Panc1 (cell line): Measurements from ENCODE around the gene TGFBR1. TPM values are rescaled to one million over a fixed set of nuclear protein-coding genes. Genes with fewer than 3 reads are reported as not detected.

Experiments used
- ATAC-seq: fragments of 200-7000 bp; cut with Tn5 transposase; 2 replicates; pipeline ENCODE4 v1.9.1; 2020; ENCODE audit warnings: mild to moderate bottlenecking, moderate library complexity
- BruUV-seq: library from RNA; stranded (reverse); fragments of 400-500 nt; replicated peaks from 2 replicates; lab custom pipeline; 2021; lab: Mats Ljungman, UMichigan
- CTCF ChIA-PET: fragments of 300-600 bp; sonication (Branson Sonifier 250); formaldehyde crosslinking; loops from one replicate; lab custom pipeline; 2022; ENCODE audit warnings: antibody characterized with exemption; lab: Charles Lee
- POLR2A ChIA-PET: fragments of 300-600 bp; sonication (Branson Sonifier 250); formaldehyde crosslinking; loops from one replicate; lab custom pipeline; 2022; ENCODE audit warnings: antibody characterized with exemption; lab: Charles Lee
- DNase-seq: peaks from one replicate; pipeline ENCODE4 v3.0.0-alpha.2; 2010; ENCODE audit warnings: low read depth, low spot score
- H3K27ac ChIP-seq: 2 replicates; pipeline ENCODE4 v1.5.1; 2011; ENCODE audit warnings: mild to moderate bottlenecking, low read length, inconsistent platforms
- H3K27me3 ChIP-seq: fragments of 200-500 bp; sonication (Bioruptor generic); 2 replicates; pipeline ENCODE4 v1.6.0; 2014; ENCODE audit warnings: low read length, inconsistent platforms; ENCODE audit not compliant: control insufficient read depth, insufficient read depth
- H3K36me3 ChIP-seq: fragments of 200-500 bp; sonication (Bioruptor generic); 2 replicates; pipeline ENCODE4 v1.5.1; 2014; ENCODE audit warnings: inconsistent platforms, mild to moderate bottlenecking, low read length, moderate library complexity; ENCODE audit not compliant: control insufficient read depth, insufficient read depth
- H3K4me1 ChIP-seq: 2 replicates; pipeline ENCODE4 v1.5.1; 2011; ENCODE audit warnings: inconsistent platforms, mild to moderate bottlenecking, low read length, moderate library complexity; ENCODE audit not compliant: control insufficient read depth, insufficient read depth
- H3K4me3 ChIP-seq, 2 experiments: 2 replicates each; pipeline ENCODE4 v1.5.1; 2011 to 2012; ENCODE audit warnings: low read depth in 2 of 2, low read length in 2 of 2, mild to moderate bottlenecking in 2 of 2, inconsistent platforms in 1 of 2, moderate library complexity in 1 of 2
- H3K9me3 ChIP-seq: fragments of 200-500 bp; sonication (Bioruptor generic); 2 replicates; pipeline ENCODE4 v1.5.1; 2014; ENCODE audit warnings: low read depth, mild to moderate bottlenecking, inconsistent platforms, low read length, moderate library complexity; ENCODE audit not compliant: control insufficient read depth, insufficient read depth
- CTCF ChIP-seq: fragments of 450-650 bp; IDR thresholded peaks from 2 replicates; pipeline ENCODE4 v1.5.1; 2017; ENCODE audit warnings: mild to moderate bottlenecking
- POLR2AphosphoS5 ChIP-seq: IDR thresholded peaks from 2 replicates; pipeline ENCODE4 v1.6.1; 2012; ENCODE audit warnings: mild to moderate bottlenecking, low read depth, low read length, moderate library complexity
- SIN3A ChIP-seq: IDR thresholded peaks from 2 replicates; pipeline ENCODE4 v1.6.1; 2012; ENCODE audit warnings: low read depth, mild to moderate bottlenecking, low read length, moderate library complexity, borderline replicate concordance; ENCODE audit not compliant: insufficient read depth
- TCF7L2 ChIP-seq: IDR thresholded peaks from 2 replicates; pipeline ENCODE4 v1.6.1; 2011; ENCODE audit warnings: mild to moderate bottlenecking, low read depth, low read length, inconsistent platforms
- in situ Hi-C: cut with HindIII; loops from 2 replicates; pipeline ENCODE4 v1.10.0; 2016; ENCODE audit warnings: low sequenced_read_pairs, low pct_unique_long_range_greater_than_20kb
- intact Hi-C: fragments of 100-400 bp; cut with micrococcal nuclease; formaldehyde crosslinking; loops from one replicate; pipeline ENCODE4 v1.10.0; 2022; ENCODE audit not compliant: unreplicated experiment
- total RNA-seq: library from RNA; stranded (reverse); gene quantifications from one replicate; pipeline ENCODE4 v1.2.1, GENCODE V29; 2021; ENCODE audit not compliant: unreplicated experiment
- TF ChIP-seq, protein P1 (sequence below), 2 experiments: IDR thresholded peaks; 2 replicates each; pipeline ENCODE4 v1.6.1; 2011 to 2012; ENCODE audit warnings: low read depth in 2 of 2, control low read depth in 1 of 2, low read length in 1 of 2, mild to moderate bottlenecking in 1 of 2, moderate library complexity in 1 of 2; ENCODE audit not compliant: insufficient read depth in 1 of 2

The TGFBR1 gene
- total RNA-seq, 1 experiment from 2014 or later = 22.2 TPM

DNA sequence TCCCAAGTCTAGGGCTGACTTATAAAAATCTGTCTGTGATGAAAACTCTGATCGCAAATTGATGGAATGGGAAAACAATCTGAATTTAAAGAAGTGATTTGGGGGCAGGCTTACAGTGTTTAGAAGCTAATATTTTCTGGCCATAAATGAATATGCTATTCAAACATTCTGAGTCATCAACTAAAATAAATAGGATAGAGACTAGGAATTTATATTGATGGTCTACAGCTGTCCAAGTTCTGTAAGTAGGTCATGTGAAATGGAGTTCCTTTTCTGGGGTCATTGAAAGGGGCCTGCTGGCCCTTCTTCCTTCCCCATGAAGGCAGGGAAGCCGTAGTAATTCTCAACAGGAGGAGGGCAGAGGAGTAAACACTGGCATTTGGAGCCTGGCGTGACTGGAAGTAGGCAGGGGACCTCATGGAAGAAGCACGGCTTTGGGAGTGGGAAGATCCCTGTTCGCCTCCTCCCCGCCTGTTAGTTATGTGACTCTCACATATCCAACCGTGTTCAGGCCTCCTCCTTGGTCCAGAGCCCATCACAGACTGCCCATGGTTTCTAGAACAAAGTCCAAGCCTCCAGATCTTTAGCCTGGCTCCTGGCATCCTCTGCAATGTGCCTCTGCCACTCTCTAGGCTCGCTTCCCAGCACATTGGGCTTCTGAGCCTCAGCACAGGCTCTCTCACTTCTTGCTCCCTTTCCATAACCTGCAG, 85.1 kb downstream of the TGFBR1 start:
- peaks cover 4% of the 10 kb centered on the region for H3K27me3 ChIP-seq
- H3K27ac ChIP-seq = no peak overlapping the region
- no TSS peak for BruUV-seq
- H3K36me3 ChIP-seq = no peaks in the 10 kb centered on the region
- H3K9me3 ChIP-seq = no peaks in the 10 kb centered on the region
- ATAC-seq (no peak), DNase-seq (no peak)
- POLR2A ChIA-PET = no interaction called here
- H3K4me3 ChIP-seq = no peak overlapping the region
- intact Hi-C loops = loop anchor here (10.0 kb wide), 1 partner anchor 615 kb away; no protein-coding TSS in a partner anchor
- CTCF ChIA-PET = no interaction called here
- no peaks in the 10 kb centered on the region for H3K4me1 ChIP-seq
- in situ Hi-C loops = no loop called here
- TF ChIP-seq TCF7L2 (no peak), POLR2AphosphoS5 (no peak), CTCF (no peak), SIN3A (no peak)
- TF ChIP-seq, protein P1, sequence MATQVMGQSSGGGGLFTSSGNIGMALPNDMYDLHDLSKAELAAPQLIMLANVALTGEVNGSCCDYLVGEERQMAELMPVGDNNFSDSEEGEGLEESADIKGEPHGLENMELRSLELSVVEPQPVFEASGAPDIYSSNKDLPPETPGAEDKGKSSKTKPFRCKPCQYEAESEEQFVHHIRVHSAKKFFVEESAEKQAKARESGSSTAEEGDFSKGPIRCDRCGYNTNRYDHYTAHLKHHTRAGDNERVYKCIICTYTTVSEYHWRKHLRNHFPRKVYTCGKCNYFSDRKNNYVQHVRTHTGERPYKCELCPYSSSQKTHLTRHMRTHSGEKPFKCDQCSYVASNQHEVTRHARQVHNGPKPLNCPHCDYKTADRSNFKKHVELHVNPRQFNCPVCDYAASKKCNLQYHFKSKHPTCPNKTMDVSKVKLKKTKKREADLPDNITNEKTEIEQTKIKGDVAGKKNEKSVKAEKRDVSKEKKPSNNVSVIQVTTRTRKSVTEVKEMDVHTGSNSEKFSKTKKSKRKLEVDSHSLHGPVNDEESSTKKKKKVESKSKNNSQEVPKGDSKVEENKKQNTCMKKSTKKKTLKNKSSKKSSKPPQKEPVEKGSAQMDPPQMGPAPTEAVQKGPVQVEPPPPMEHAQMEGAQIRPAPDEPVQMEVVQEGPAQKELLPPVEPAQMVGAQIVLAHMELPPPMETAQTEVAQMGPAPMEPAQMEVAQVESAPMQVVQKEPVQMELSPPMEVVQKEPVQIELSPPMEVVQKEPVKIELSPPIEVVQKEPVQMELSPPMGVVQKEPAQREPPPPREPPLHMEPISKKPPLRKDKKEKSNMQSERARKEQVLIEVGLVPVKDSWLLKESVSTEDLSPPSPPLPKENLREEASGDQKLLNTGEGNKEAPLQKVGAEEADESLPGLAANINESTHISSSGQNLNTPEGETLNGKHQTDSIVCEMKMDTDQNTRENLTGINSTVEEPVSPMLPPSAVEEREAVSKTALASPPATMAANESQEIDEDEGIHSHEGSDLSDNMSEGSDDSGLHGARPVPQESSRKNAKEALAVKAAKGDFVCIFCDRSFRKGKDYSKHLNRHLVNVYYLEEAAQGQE (IDR thresholded peaks at IDR 0.05; ENCODE audit: insufficient read depth in 1 of 2, low read depth in 2 of 2, low read length in 1 of 2) = no peak

DNA sequence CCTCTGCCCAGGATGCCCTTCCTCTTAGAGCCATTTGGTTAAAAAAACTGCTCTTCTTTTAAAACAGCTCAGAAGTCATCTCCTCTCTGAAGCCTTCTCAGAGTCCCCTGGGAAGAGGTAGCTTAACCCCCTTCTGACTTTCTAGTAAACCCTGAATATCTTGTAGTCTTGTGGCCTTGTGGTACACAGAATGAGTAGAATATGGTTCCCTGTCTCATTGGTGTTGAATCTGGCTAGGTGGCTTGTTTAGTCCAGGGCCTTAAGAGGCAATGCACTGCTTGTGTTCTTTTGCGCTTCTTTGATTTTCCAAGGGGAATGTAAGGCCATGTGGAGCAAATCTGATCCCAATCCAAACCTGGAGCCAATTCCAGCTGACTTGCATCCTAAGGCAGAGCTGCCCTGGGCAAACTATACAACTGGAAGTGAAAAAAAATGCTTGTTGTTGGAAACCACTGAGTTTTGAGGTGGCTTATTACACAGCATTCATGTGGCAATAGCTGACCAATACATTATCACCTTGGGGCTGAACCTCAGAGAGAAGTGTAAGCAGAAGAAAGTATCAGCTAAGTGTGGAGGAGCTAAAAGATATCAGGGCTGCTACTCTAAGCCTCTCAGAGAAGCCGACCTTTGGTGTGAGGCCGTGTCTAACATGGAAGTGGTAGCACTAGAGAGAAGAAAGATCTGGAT, 85.8 kb downstream of the TGFBR1 start:
- Histone ChIP-seq H3K36me3 (no peaks in the 10 kb centered on the region), H3K27ac (no peak overlapping the region), H3K9me3 (no peaks in the 10 kb centered on the region), H3K4me3 (no peak overlapping the region), H3K4me1 (no peaks in the 10 kb centered on the region), H3K27me3 (peaks cover 4% of the 10 kb centered on the region)
- DNase-seq = no peak
- ChIA-PET CTCF (no interaction called here), POLR2A (no interaction called here)
- TF ChIP-seq POLR2AphosphoS5 = no peak
- no peak for TF ChIP-seq TCF7L2
- no peak for TF ChIP-seq CTCF
- TF ChIP-seq, protein P1 (IDR thresholded peaks at IDR 0.05; ENCODE audit: insufficient read depth in 1 of 2, low read depth in 2 of 2, low read length in 1 of 2) = no peak
- TF ChIP-seq SIN3A = no peak
- no peak for ATAC-seq
- intact Hi-C loops (no loop called here), in situ Hi-C loops (no loop called here)
- no TSS peak for BruUV-seq
